ENCODE measurements around the gene GPC6. TPM values are rescaled to one million over a fixed set of nuclear protein-coding genes. Genes with fewer than 3 reads are reported as not detected.

Gene GPC6
- polyA plus RNA-seq, 1 donor: 66.0 TPM

DNA sequence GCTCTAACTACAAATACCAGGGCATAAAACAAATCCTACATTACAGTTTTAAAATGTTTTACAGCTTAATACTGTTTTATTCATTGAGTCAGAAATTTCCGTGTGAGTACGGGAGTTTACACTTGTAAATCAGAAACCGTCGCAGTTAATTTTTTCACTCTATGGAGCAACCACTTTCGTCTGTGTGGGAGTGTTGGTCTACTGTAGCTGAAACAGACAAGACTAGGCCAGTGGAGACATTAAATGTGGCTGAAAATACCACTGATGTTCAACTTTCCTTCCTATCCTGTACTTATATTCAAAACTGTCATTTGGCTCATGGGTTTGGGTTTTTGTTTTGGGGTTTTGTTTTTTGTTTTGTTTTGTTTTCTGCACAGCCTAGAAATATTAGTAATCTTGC is 984.2 kb downstream of the GPC6 start:
- peak; percentile 54 for DNase-seq

DNA sequence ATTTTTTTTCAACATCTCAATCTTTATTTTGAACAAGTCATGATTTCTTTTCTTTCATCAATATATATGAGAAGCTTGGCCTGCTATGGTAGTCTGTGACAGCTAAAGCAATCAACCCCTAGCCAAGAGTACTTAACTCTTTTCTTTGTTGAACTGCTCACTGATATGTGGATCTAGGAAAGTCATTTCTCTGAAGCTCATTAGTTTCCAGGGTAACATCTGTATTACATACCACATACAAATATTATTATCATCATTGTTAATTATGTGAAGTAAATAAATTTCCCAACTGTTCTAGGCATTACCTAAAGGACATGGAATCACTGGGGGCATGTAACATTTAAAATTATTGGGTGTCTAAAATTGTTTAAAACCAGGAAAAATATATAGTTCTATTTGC is 985.6 kb downstream of the GPC6 start:
- DNase-seq: no peak

DNA sequence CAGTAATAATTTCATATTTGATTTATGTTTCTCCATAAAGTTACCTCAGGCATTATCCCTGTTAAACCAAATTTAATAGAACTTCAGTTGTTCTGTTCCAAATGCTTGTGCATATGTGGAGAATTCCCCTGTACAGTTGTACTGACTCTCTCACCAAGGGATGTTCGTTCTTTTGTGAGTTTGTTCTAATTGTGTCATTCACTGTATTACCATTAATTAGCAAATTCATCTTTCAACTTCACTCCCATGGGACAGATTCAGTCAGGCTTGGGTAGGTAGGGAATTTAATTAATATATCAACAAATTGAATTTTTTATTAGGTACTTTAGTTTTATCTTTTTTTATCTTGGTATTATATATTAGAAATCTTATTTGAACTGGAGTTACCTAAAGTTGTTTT is 987.5 kb downstream of the GPC6 start:
- DNase-seq: no peak

- DNase-seq: no peak
These were observed 988.4 kb downstream of the GPC6 start for GRCh38 chr13:94214975-94215374.

GRCh38 chr13:94216476-94216875 is 989.9 kb downstream of the GPC6 start:
- DNase-seq: no peak

DNA sequence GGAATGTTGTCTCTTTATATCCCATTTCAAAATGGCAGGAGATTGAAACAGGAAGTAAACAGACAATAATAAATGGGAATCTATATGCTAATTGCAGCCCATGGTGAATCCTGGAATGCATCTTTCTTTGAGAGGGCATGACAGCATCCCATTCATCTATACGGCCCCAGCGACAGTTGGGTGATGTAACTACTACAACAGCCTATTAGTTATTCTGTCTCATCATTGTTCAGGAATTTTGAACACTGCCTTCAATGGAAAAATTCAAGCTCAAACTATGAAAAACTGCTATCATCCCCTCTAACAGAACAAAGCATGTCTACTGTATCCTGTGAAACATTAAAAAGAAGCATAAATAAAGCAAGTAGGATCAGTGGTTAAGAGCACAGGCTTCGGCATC is 990.8 kb downstream of the GPC6 start:
- no peak for DNase-seq

GRCh38 chr13:94218537-94218936 is 991.9 kb downstream of the GPC6 start:
- no peak for DNase-seq

- DNase-seq: no peak
These were observed 992.3 kb downstream of the GPC6 start for GRCh38 chr13:94218951-94219350.

- no peak for DNase-seq
These were observed 998.1 kb downstream of the GPC6 start for GRCh38 chr13:94224670-94225069.

DNA sequence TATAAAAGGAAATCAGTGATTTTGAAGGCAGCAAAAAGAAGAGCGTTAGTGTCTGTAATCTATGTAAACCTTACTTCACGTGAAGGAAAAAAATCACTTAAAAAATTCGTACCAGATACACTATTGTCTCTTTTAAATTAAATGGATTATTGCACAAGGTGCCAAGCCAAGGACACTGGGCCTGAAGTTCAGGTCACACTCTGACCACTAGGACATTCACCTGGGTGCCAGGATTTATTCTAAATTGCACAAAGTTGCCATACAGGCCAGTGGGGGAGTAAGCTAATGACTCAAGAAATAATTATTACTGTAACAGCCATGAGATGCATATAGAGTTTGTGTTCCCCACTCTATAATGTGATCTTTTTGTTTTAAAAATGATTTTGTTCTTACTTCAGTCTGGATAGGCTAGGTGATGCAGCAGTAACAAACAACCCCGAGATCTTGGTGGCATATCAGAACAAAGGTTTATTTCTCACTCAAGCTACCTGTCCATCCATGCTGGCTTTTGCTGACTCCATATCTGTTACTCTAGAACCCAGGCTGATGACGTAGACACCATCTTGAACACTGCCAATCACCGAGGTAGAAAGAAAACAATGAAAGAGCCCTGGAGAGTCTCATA is 1000.8 kb downstream of the GPC6 start:
- DNase-seq: no peak

DNA sequence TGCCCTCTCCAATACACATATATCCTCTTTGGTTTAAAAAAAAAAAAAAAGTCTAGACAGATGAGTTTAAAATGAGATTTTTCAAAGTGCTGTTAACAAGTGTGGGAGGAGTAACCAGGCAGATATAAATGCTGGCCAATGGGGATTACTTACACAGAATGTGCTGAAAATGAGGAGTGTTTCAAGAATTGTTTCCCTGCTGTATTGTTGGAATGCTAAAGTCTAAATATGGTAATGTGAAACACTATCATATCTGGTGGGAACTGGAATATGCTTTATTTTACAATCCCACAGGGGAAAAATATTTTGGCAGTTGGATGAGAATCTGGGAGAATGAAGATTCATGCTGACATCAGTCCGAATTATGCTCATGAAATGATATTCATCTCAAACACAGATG is 1002.2 kb downstream of the GPC6 start:
- no peak for DNase-seq

DNA sequence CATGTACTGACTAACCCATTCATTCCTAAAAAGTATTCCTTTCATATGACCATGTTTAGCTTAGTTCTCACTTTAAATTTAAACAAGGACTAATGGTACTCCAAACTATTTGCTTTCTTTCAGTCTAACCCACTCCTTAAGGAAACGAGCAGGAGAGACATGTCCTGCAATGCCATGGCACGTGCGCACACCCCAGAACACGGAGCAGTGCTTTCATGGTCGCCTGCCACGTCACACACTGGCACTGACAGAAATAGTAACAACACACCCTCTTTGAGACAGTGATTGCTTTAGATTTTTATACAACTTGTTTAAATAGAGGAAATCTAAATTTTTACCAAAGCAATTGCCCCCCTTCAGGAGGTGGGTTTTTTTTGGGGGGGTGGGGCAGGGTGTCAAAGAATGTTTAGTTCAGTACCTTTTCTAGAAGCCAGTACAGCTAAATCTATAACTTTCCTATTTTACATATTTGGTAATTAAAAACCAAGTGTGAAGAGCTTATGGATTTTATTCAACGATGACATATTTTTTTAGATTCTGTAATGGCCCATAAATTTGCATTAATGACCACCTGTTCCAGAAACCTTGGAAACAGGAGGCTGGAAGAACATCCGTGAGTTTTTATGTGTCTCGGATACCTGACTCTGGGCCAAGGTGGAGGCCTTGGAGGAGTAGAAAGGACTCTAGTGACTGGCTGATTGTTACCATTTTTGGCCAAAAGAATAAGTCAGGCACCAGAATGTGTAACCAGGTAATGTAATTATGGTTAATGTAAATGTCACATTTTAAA is 1005.7 kb downstream of the GPC6 start:
- no peak for DNase-seq

- DNase-seq: no peak
These were observed 1006.3 kb downstream of the GPC6 start for GRCh38 chr13:94232956-94233355.

GRCh38 chr13:94233401-94233800 is 1006.8 kb downstream of the GPC6 start:
- DNase-seq: no peak

- no peak for DNase-seq
These were observed 1007.2 kb downstream of the GPC6 start for GRCh38 chr13:94233837-94234236.

DNA sequence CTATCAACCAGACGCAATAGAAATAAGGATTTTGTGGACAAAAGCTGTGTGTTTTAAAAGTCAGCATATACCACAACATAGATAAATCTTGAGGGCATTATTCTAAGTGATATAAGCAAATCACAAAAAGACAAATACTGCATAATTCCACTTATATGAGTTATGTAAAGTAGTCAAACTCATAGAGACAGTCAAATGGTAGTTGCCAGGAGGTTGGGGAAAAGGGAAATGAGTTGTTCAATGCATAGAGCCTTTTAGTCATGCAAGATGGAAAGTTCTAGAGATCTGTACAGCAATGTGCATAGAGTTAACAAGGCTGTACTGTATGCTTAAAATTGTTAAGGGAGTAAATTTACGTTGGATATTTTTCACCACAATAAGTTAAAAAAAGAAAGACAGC is 1008.1 kb downstream of the GPC6 start:
- DNase-seq: no peak

- DNase-seq: no peak
These were observed 1009.5 kb downstream of the GPC6 start for GRCh38 chr13:94236132-94236531.

DNA sequence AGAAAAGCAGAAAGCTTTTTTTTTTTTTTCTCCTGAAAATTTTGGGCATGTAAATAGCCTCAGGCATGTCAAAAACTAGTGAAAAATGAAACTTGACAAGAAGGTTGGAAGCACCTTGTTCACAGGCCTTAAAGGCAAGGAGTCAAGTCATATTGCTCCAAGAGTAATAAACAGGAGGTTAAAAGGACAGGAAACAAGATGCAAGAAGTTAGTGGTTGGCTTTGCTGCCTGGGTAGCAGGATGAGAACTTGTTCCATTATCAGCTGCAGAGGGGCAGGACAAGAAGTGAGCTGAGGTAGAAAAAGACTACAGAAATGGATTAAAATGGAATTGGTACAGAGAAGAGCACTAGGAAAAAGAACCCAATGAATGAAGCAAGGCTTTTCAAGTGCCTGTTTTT is 1010.3 kb downstream of the GPC6 start:
- DNase-seq: no peak

GRCh38 chr13:94239135-94239534 is 1012.5 kb downstream of the GPC6 start:
- DNase-seq: no peak

DNA sequence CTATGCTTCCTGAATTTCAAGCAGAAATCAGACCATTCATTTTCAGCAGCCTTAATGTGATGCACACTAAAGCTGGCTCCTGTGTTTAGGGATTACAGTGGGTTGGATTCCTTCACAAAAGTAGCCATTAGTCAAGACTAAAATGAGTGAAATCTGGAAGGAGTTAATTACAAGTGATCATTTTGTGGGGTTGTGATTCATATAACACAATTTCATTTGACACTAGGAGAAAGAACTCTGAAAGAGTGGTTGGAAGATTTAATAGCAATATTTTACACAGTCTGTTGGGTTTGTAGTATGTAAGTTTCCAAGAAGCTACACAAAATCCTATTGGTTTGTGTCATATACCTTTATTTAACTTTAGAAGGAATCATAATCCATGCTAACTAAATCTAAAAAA is 1015.9 kb downstream of the GPC6 start:
- DNase-seq: no peak

GRCh38 chr13:94243551-94243950 is 1016.9 kb downstream of the GPC6 start:
- DNase-seq: no peak

- DNase-seq: no peak
These were observed 1019.9 kb downstream of the GPC6 start for GRCh38 chr13:94246495-94246894.

GRCh38 chr13:94247890-94248289 is 1021.3 kb downstream of the GPC6 start:
- DNase-seq: no peak

All from left kidney (tissue), 2 donors.